Frontal cortex (tissue), 4 donors: ENCODE measurements around the gene CPED1. TPM values are rescaled to one million over a fixed set of nuclear protein-coding genes. Genes with fewer than 3 reads are reported as not detected.
"Not testable (repeated sequence)": the region's sequence is repeated elsewhere in the genome, so short reads cannot be mapped to it uniquely, and the experiment has no call there.

ENCODE experiments used
- DNase-seq, 2 donors: peaks; one replicate each; pipeline ENCODE4 v3.0.0; 2012; ENCODE audit warnings: low spot score in 2 of 2
- FAIRE-seq: peaks from 2 replicates; lab custom pipeline; 2012; peaks lifted over from hg19 to GRCh38; lab: Jason Lieb, UNC
- total RNA-seq: library from RNA; depleted of rRNA; stranded (reverse); fragments of >200 nt; gene quantifications from one replicate; pipeline ENCODE4 v1.2.3, GENCODE V29; 2014
- donor health status: control.
- donor health status: control.
- donor health status: control.

CPED1 gene
- total RNA-seq, 1 donor from 2014 or later, result 3.3 TPM

DNA sequence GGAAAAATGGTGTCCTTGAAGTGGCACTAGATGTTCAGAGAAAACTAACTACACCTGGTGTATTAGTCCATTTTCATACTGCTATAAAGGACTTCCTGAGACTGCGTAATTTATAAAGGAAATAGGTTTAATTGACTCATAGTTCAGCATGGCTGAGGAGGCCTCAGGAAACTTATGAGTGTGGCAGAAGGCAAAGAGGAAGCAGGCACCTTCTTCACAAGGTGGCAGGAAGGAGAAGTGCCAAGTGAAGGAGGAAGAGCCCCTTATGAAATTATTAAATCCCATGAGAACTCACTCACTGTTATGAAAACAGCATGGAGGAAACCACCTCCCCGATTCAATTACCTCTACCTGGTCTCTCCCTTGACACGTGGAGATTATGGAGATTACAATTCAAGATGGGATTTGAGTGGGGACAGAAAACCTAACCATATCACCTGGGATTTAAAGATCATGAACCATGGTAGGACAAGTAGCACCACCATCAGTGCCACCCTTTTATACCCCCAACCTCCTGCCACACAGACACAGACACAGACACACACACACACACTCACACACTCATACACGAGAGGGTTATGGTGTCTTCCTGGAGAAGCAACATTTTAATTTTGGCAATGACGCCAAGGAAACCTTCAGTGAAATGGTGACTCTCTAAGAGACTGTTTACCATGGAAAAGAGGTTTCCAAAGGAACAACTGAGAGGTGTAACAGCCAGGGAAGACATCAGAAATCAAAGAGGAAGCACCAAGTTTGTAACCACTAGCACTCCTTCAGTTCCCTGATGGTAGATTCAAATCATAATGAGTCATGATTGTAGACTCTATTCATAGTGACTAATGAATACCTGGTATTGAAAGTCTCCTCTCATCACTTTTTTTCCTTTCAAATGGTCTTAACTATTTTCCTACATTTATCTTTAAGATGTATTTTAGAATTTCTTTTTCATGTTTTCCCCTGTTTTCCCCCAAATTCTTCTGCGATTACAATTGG lies 298.5 kb downstream of the CPED1 start:
- FAIRE-seq (no peak), DNase-seq (no peak)

DNA sequence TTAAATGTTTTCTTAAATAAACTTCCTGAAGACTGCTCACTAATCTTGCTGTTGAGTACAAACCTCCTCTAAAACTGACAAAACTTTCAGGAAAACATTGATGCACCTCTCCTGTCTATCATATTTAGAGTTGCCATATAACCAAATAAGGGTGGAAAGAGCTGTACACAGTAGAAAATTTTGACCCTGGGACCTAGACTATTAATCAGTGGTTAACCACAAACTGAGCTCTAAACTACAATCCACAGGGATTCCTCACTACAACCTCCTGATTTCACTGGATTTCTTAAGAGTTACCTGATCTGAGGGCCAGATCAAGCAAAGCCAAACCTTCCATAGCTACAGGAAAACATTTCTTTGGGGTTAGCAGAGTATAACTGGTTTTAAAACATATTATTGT lies 300.4 kb downstream of the CPED1 start:
- FAIRE-seq (no peak), DNase-seq (no peak)

GRCh38 chr7:121289930-121290329 lies 301.4 kb downstream of the CPED1 start:
- FAIRE-seq, DNase-seq: not testable (repeated sequence)

DNA sequence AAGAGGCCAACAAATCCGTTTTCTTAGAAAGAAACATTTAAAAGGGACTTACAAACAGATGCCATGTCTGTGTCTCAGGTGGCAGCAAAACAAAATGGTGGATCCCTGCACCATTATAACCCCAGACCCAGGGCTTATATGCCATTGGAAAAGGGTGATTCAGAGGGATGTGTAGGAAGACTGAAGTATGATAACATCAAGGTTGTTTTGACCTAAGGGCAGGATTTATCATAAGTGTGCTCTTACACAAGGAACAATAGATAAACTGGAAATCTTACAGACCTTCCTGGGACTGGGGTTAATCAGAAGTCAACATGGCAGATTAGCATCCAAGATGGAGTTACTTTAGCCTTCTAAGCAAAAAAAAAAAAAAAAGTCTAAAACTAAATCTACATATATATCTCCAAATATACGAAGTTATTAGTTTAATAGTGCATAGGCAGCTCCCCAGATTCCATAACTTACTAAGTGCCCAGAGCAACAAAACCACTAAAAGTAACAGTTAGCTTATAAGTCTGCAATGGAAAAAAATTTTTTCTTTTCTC lies 306.0 kb downstream of the CPED1 start:
- FAIRE-seq (no peak), DNase-seq (no peak)

DNA sequence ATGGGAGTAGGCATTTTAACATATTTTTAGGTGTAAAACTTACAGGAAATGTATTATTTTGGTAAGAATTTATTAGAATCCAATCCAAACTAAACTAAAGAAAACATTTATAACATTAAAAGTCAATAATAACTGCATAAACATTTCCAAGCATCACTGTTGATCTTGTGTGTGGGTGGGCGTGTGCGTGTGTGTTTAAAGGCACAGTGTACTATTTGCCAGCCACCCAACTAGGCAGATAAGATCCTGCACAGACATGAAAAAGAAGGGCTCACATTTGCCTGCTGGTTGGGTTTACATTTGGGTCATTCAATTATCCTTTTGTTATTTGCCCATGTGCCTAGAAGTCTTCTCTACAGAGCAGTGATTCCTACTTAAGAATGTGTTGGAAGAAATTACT lies 309.3 kb downstream of the CPED1 start:
- FAIRE-seq, result no peak

DNA sequence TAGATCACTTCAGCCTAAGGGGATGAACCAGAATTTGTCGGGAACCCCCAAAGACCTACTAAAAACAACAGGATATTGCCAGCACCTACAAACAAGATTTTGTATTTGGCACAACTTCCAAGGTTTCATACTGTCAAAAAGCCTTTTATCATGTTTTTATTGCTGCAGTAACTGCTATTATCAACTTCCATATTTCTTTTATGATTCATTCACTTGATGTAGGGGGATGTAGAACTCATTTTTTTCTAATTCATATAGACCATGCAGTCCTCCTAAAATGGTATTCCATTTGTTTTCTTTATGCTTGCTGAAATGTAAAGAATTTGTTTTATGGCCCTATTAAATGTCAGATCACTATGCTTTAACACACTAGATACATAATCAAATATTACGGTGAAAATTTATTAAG lies 310.3 kb downstream of the CPED1 start:
- no peak for FAIRE-seq

More for the DNA sequence above, 309.3 kb downstream of the CPED1 start:
- DNase-seq, result no peak

DNA sequence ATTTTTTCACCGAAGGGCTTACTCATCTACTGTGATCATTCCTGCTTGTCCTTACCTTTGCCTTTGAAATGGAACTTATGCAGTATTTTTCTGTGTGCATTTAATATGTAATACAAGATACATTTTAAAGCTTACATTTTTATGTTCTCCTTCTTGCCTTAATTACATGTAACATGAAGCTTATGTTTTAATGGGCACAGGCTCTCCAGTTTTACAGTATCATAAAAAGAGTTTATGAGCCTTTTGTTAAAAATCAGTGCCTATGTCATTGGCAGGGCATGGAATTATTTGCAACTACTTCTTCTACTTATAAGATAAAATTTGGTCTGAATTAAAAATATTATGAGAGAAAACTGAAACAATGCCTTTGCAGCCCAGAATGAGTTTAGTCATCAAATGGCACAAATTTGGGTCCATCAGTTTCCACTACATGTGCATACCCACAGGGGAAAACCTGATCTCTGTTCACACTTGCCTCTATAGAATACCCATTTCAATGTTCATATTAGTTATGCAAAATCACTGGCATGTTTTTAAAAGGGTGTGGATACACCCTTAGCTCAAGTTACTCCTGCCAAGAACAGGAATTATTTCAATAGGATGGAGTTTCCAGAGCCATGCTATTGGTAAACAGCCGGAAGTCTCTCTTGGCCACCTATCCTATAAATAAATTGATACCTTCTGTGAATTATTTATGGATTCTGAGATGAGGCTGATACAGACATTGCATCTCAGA lies 312.3 kb downstream of the CPED1 start:
- no peak for DNase-seq
- FAIRE-seq, result no peak

More for the DNA sequence above, 310.3 kb downstream of the CPED1 start:
- no peak for DNase-seq

DNA sequence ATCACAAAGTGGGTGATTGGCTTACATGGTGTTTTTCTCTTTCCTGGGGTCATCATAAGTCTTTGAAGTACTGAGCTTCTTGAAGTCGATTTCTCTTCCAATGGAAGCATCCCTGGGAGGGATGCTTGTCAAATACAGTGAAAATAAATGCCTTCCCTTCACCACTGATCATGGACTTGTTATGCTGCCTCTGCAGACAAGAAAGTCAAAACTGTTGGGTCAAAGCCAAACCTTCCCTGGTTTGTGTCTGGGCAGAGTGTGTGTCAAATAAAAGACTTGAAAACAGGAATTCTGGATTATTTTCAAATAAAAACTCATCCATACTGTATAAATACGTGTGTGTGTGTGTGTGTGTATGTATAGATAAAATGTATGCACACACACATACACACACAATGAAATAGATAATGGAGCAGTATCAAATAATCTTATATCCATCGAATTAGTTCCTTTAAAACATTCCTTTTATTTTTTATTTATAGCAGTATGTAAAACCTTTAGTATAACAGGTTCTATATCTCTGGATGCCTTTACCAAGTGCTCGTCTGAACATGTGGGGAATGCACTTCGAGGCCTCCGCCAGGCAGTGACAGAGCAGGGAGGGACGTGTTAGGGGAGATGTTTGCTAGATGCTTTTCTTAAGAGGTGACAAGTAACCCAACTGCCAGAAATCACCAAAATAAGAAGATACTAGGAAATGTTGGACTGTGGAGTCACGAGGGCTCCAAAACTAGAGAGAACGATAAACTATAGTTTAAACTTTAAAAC lies 313.1 kb downstream of the CPED1 start:
- DNase-seq, result no peak
- no peak for FAIRE-seq

GRCh38 chr7:121302214-121302745 lies 313.8 kb downstream of the CPED1 start:
- FAIRE-seq, result no peak
- DNase-seq, result no peak

GRCh38 chr7:121303422-121304101 lies 315.1 kb downstream of the CPED1 start:
- no peak for DNase-seq

GRCh38 chr7:121304102-121304658 lies 315.7 kb downstream of the CPED1 start:
- no peak for DNase-seq

More at GRCh38 chr7:121303422-121304101, 315.1 kb downstream of the CPED1 start:
- no peak for FAIRE-seq

GRCh38 chr7:121305109-121305508 lies 316.6 kb downstream of the CPED1 start:
- no peak for DNase-seq

More at GRCh38 chr7:121304102-121304658, 315.7 kb downstream of the CPED1 start:
- FAIRE-seq, result no peak

GRCh38 chr7:121306565-121306964 lies 318.1 kb downstream of the CPED1 start:
- no peak for FAIRE-seq
- no peak for DNase-seq

More at GRCh38 chr7:121305109-121305508, 316.6 kb downstream of the CPED1 start:
- FAIRE-seq, result no peak

GRCh38 chr7:121307021-121307574 lies 318.6 kb downstream of the CPED1 start:
- FAIRE-seq (no peak), DNase-seq (no peak)

- DNase-seq (no peak), FAIRE-seq (no peak)
These were observed 324.8 kb downstream of the CPED1 start for GRCh38 chr7:121313220-121313792.

- DNase-seq (no peak), FAIRE-seq (no peak)
These were observed 325.5 kb downstream of the CPED1 start for GRCh38 chr7:121313793-121314676.

DNA sequence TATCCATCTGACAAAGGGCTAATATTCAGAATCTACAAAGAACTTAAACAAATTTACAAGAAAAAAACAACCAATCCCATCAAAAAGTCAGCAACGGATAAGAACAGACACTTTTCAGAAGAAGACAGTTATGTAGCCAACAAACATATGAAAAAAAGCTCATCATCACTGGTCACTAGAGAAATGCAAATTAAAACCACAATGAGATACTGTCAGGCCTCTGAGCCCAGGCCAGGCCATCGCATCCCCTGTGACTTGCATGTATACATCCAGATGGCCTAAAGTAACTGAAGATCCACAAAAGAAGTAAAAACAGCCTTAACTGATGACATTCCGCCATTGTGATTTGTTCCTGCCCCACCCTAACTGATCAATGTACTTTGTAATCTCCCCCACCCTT lies 326.7 kb downstream of the CPED1 start:
- not testable (repeated sequence) for FAIRE-seq, DNase-seq
